Measurements from ENCODE around the gene ANKRD36. TPM values are rescaled to one million over a fixed set of nuclear protein-coding genes. Genes with fewer than 3 reads are reported as not detected.
"Not testable (repeated sequence)": the region's sequence is repeated elsewhere in the genome, so short reads cannot be mapped to it uniquely, and the experiment has no call there.

ANKRD36 gene
- total RNA-seq, 1 donor from 2014 or later: 33.4 TPM

- H3K27me3 ChIP-seq; intact Hi-C loops (cut with DNase I); H3K4me3 ChIP-seq; DNase-seq (ENCODE audit: extremely low spot score in 2 of 2); H3K4me1 ChIP-seq; H3K36me3 ChIP-seq; H3K9me3 ChIP-seq; H3K27ac ChIP-seq: not testable (repeated sequence)
These were observed 27.9 kb upstream of the ANKRD36 start for GRCh38 chr2:97085093-97085492.

GRCh38 chr2:97088706-97089105, 24.2 kb upstream of the ANKRD36 start:
- DNase-seq (ENCODE audit: extremely low spot score in 2 of 2); H3K27me3 ChIP-seq; H3K9me3 ChIP-seq; H3K27ac ChIP-seq; H3K36me3 ChIP-seq; intact Hi-C loops (cut with DNase I); H3K4me3 ChIP-seq; H3K4me1 ChIP-seq: not testable (repeated sequence)

- H3K27ac ChIP-seq; H3K9me3 ChIP-seq; H3K4me3 ChIP-seq; H3K27me3 ChIP-seq; H3K36me3 ChIP-seq; H3K4me1 ChIP-seq; DNase-seq (ENCODE audit: extremely low spot score in 2 of 2); intact Hi-C loops (cut with DNase I): not testable (repeated sequence)
These were observed 20.0 kb upstream of the ANKRD36 start for GRCh38 chr2:97092946-97093345.

GRCh38 chr2:97093983-97094771, 18.8 kb upstream of the ANKRD36 start:
- H3K27ac ChIP-seq; H3K36me3 ChIP-seq; intact Hi-C loops (cut with DNase I); H3K9me3 ChIP-seq; H3K27me3 ChIP-seq; DNase-seq (ENCODE audit: extremely low spot score in 2 of 2); H3K4me1 ChIP-seq: not testable (repeated sequence)
- peak overlapping the region in 1 of 2 donors; percentile 48 for H3K4me3 ChIP-seq

- intact Hi-C loops (cut with DNase I); H3K36me3 ChIP-seq; DNase-seq (ENCODE audit: extremely low spot score in 2 of 2); H3K9me3 ChIP-seq; H3K4me1 ChIP-seq; H3K27me3 ChIP-seq: not testable (repeated sequence)
- peak within 1 kb of the TSS; percentile 66 for H3K27ac ChIP-seq
- H3K4me3 ChIP-seq: peak within 1 kb of the TSS; percentile 48
These were observed 18.0 kb upstream of the ANKRD36 start, which contains the start of gene FAHD2B for GRCh38 chr2:97094772-97095611. FAHD2B (minus strand) TSS chr2:97094882; CDS start chr2:97091706, 3,176 bp downstream.

GRCh38 chr2:97095661-97096060, 17.3 kb upstream of the ANKRD36 start:
- TF ChIP-seq POLR2AphosphoS5 (IDR thresholded peaks at IDR 0.05; ENCODE audit: insufficient read depth in 1 of 2, low read depth in 1 of 2) (no peak), CTCF (IDR thresholded peaks at IDR 0.05) (no peak), POLR2A (IDR thresholded peaks at IDR 0.05) (no peak)
- Histone ChIP-seq H3K4me3 (peak overlapping the region; percentile 48), H3K27me3 (no peaks in the 10 kb centered on the region), H3K9me3 (no peaks in the 10 kb centered on the region), H3K4me1 (peaks cover 8% of the 10 kb centered on the region), H3K27ac (peak overlapping the region; percentile 66), H3K36me3 (no peaks in the 10 kb centered on the region)
- intact Hi-C loops (cut with DNase I): no loop called here
- no peak for DNase-seq (ENCODE audit: extremely low spot score in 2 of 2)

- H3K36me3 ChIP-seq; DNase-seq (ENCODE audit: extremely low spot score in 2 of 2); H3K4me3 ChIP-seq; H3K27me3 ChIP-seq; intact Hi-C loops (cut with DNase I); H3K9me3 ChIP-seq; H3K4me1 ChIP-seq; H3K27ac ChIP-seq: not testable (repeated sequence)
These were observed 14.1 kb upstream of the ANKRD36 start for GRCh38 chr2:97098786-97099372.

GRCh38 chr2:97106878-97107277, 6.1 kb upstream of the ANKRD36 start:
- H3K36me3 ChIP-seq; intact Hi-C loops (cut with DNase I); H3K4me1 ChIP-seq; H3K27ac ChIP-seq; H3K4me3 ChIP-seq; H3K27me3 ChIP-seq; DNase-seq (ENCODE audit: extremely low spot score in 2 of 2); H3K9me3 ChIP-seq: not testable (repeated sequence)

- H3K4me1 ChIP-seq; H3K9me3 ChIP-seq; H3K4me3 ChIP-seq; intact Hi-C loops (cut with DNase I); H3K36me3 ChIP-seq; DNase-seq (ENCODE audit: extremely low spot score in 2 of 2); H3K27me3 ChIP-seq; H3K27ac ChIP-seq: not testable (repeated sequence)
These were observed 1.7 kb upstream of the ANKRD36 start for GRCh38 chr2:97111246-97111645.
